HG03097 (cell line): ENCODE results near the gene DOK7.

Experiments
- ATAC-seq: cut with Tn5 transposase; IDR thresholded peaks from one replicate; pipeline ENCODE4 v1.9.1; 2021; ENCODE audit not compliant: unreplicated experiment, low FRiP score

Gene DOK7

DNA sequence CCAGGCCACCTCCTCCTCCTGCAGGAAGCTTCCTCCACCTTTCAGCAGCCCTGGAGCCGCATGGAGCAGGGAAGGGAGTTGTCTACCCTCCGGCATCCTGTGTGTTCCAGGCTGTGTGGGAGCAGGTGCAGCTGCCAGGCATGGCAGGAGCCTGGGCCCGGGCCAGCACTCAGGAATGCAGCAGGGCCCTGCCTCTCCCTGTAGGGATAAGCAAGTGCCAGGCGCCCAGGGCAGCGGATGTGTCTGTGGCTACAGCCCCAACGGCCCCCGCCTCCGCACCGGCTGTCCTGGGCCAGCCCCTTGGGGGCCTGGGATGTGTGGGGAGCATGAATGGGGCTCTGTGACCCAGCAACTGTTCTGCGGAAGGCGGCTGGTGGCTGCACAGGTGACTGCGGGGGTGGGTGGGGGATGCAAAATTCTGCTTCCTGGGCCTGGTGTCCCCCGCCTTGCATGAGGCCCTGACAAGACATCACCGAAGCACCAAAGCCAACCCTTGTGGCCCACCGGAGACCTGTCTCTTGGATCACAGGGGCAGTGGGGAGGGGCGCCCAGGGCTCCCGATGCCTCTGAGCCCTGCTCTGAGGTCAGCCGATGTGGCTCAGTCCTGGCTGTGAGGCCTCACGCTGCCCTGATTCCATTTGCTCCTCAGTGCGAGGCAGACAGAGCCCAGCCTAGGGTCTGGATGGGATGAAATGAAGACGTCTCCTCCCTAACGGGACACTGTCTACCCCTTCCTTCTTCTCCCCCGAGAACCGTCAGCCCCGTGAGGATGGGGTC is 1.4 kb upstream of the DOK7 start:
- no peak for ATAC-seq

DNA sequence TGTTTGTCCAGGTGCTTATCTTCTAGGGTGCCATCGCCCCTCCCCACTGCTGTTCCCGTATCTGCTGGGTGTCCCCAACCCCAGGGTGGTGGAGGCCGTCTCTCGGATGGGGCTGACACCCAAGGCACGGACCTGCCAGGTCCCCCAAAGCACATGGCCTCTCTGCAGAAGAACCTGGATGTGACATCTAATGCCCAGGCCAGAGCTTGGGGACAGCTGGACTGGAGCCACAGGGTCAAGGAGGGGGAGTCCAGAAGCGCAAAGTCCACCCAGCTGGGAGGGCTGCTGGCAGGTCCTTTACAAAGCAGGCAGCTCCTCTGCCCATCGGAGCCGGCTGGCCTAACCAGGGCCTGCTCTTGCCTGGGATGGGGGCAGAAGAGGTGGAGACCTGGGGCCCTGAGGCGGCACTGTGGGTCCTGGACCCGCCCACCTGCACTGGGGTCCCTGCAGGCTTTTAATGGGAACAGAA is 751 bp upstream of the DOK7 start:
- no peak for ATAC-seq

DNA sequence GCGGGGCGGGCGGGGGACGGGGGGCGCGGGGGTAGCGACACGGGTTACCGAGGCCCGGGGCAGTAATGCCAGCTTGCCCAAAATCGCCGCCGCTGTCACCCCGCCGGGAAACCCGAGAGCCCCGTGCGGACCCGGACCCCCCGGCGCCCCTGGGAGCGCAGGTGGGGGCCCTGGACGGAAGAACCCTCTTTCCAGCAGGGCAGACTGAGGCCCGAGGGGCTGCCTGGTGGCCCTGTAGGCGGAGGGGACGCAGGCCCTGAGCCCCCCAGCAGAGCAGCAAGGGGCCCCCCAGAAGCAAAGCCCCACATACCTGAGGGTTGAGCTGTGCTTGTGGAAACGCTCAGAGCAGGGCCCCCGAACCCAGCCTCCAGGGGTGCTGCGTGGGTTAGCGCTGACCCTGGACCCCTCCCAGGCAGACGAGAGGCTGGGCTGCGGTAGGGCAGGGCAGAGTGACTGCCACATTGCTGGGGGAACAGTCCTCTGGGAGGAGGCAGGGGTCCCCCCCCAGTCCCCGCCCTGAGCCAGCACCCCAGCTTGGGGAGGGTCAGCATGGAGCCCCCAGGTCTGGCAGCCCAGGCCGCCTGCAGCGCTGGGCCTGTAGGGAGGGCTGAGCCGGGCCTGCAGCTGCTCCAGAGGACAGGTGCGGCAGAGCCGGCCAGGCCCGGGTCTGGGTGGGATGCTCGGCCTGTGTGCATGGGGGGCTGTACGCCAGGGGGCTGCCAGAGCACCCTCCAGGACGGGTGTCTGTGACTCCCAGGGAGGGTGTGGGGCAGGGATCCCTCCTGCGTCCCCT is 646 bp downstream of the DOK7 start:
- no peak for ATAC-seq

DNA sequence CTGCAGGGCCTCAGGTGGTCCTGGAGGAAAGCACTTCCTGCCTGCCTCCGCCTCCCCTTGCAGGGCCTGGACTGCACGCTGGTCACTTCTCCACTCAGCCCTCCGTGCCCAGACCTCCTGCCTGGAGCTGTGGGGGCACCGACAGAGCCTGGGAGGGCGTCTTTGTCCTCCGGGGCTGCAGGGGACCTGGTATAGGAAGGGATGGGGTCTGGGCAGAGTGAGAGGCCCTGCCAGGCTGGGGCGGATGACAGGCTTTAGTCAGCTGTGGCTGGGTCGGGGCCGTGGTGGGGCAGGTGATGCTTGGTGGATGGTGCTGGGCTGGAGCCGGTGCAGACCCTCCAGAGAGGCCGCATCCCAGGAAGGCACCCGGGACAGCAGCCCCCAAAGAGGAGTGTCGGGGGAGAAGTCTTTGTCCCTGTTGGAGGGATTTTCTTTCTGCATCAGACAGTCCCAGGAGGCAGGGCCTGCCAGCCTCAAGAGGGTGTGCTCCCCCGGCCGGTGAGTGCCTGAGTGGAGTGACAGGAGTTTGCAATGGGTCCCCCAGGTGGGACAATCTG is 1.3 kb downstream of the DOK7 start:
- no peak for ATAC-seq

DNA sequence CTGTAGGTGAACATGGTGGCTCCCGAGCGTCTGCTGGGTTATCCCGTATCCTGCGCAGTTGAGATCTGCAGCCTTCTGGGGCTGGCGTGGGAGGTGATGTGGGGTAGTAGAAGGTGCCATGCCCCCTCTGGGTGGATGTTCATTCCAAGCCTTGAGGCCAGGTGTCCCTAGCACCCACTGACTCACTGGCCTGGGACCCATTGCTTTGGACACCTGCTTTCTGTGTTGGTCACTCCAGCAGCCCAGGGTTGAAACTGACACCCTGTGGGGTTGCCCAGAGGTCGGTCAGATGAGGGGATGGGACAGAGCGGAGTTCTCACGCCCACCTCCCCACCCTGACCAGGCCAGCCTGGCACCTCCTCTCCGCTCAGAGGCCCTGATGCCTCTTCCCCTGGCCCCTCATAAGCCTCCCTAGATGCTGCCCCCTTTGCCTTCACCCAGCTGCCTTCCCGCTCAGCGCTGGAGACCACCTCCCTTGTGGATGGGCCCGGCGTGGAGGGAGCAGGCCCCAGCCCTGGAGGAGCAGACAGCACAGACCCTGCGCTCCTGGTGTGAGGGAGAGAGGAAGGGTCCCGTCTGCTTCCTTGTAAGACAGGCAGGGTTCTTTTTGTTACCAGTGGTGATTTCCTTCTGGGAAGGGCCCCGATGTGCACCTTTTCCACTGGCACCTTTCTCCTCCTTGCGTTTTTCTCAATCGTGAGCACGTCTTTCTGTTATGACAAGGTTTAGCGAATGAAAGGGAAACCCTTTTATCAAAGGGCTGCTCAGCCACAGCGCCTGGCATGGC is 2.0 kb downstream of the DOK7 start:
- ATAC-seq, result no peak

DNA sequence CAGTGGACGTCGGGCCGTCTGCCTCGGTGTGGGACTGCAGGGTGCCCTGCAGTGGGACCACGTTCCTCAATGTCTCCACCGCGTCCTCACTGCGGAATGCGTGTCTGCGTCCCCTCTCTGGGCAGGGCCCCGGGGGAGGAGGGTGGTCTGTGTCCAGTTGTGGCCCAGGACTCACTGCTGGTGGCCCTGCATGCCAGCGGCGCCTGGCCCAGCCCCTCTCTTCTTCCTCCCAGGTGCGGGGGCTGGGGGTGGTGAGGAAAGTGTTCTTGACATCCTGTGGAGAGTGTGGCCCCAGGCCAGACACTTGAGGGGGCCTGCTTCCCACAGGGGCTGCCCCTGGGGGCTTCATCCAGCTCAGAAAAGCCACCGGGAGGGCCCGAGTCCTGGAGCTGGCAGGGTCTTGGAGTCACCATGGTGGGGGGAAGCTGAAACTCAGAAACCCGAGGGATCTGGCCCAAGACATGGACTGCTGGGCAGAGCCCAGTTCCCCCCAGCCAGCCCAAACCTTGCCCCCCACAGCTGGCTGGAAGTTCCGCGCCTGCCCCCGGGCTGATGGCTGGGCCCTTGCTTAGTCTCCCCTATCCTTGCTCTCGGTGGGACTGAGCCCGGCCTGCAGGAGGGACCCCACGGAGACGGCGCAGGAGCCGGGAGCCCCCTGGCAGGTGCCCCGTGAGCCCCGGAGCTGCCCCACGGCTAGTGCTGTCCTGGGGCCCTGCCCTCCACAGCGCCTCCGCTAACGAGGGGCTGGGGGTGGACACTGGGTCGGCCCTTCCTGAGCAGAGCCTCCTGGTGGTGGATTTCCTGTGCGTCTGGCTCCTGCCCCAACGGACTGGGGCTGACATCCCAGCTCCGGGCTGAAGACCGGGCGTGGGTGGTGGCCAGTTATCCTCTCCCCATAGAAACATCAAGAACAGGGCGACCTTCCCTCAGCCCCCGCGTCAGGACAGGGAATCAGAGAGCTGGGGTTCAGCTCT is 2.9 kb downstream of the DOK7 start:
- ATAC-seq, result no peak

DNA sequence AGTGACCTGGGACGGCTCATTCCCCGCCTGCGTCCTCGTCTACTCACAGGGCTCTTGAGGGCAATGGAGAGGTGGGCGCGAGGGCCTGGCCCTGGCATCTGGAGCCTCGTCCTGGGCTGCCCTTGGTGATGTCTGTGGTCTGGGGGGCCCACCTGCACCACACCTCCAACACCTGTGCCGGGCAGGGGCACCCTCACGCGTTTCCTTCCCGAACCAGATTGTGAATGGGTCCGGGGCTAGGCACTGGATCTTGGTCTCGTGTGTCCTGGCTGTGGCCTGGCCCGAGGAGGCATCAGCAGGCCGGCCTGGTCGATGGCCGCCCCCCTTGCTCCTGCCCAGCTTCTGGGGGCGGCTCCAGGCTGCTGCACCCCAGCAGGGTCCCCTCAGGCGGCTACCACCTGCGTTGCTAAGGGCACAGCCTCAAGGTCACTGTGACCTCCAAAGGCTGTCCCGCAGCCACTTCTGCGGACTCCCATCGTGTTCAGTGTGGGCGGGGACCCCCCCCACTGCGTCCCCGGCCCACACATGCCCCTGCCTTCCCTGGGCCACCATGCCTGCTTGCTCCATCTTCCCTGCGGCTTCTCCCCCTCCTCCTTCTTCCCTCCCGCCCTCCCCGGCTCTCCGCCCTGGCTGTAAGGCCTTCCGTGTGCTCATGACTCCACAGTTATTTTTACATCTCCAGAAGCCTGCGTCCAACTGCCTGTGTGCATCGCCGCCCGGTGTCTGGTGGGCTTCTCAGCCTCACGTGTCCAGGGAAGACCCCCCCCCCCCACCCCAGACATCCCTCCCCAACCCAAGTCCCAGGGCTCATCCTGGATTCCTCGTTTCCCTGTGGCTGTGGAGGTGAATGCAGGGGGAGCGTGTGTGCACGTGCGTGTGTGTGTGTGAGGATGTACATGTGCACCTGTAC is 3.8 kb downstream of the DOK7 start:
- ATAC-seq, result no peak

DNA sequence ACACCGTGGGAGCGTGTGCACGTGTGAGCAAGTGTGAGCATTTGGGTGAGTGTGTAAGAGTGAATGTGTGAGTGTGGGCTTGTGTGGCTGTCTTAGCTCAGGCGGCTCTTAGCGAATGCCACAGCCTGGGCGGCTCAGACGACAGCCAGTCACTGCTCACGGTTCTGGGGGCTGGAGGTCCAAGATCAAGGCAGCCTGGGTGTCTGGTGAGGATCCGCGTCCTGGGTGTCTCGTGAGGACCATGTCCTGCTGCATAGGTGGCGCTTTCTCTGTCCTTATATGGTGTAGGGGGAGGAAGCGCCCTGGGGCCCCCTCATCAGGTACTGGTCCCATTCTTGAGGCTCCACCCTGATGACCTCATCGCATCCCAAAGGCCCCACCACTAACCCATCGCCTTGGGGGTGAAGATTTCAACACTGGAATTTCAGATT is 4.5 kb downstream of the DOK7 start:
- ATAC-seq, result no peak

DNA sequence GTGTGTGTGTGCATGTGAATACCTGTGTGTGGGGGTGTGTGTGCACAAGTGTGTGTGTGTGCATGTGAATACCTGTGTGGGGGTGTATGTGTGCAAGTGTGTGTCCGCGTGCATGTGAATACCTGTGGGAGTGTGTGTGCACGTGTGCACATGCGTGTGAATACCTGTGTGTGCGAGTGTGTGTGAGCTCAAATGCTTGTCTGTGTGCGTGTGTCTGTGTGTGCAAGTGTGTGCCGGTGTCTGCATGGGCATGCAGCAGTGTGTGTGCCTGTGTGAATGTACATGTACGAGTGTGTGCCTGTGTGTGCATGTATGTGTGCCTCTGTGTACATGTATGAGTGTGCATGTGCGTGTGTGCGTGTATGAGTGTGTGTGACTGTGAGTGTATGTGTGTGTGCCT is 5.0 kb downstream of the DOK7 start:
- ATAC-seq, result no peak

DNA sequence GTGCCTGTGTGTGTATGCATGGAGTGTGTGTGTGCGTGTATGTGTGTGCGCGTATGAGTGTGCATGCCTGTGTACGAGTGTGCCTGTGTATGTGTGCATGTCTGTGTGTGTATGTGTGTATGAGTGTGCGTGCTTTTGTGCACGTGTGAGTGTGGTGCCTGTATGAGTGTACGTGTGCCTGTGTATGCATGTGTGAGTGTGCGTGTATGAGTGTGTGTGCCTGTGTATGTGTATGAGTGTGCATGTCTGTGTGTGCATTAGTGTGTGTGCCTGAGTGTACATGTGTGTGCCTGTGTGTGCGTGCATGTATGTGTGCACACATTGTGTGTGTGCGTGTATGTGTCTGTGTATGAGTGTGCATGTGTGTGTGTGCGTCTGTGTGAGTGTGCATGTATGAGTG is 5.7 kb downstream of the DOK7 start:
- no peak for ATAC-seq

DNA sequence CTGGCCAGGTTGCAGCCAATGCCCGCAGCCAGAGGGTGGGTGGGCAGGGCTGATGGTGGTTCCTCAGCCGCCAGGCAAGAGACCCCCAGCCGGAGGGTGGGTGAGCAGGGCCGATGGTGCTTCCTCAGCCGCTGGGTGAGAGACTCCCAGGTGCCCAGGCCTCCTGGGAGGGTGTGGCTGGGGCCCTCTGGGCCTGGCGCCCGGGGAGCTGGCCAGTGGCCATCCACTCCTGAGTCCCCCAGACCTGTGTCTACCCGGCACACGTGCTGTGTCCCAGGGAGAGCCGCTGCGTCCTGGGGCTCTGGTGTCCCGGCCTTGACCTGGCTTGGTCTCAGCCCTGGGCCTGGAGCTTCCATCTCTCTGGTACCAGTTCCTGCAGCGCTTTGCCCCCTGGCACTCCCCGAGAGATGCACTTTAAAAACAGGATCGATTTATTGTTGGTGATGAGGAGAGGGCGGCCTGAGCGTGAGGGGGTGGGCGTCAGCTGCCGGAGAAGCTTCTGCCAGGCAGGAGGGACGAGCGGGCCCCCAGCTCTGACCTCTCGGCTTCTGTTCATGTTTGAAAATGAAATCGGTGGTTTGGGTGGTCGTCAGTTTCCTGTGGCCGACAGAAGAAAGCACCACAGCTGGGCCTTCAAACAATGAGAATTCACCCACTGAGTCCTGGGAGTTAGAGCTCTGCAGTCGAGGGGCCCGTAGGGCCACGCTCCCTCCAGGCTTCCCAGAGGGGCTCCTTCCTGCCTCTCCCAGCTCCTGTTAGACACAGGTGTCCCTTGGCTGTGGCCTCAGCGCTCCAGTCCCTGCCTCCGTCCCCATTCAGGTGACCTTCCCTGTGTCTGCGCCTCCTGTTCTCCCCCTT is 6.5 kb downstream of the DOK7 start:
- no peak for ATAC-seq

DNA sequence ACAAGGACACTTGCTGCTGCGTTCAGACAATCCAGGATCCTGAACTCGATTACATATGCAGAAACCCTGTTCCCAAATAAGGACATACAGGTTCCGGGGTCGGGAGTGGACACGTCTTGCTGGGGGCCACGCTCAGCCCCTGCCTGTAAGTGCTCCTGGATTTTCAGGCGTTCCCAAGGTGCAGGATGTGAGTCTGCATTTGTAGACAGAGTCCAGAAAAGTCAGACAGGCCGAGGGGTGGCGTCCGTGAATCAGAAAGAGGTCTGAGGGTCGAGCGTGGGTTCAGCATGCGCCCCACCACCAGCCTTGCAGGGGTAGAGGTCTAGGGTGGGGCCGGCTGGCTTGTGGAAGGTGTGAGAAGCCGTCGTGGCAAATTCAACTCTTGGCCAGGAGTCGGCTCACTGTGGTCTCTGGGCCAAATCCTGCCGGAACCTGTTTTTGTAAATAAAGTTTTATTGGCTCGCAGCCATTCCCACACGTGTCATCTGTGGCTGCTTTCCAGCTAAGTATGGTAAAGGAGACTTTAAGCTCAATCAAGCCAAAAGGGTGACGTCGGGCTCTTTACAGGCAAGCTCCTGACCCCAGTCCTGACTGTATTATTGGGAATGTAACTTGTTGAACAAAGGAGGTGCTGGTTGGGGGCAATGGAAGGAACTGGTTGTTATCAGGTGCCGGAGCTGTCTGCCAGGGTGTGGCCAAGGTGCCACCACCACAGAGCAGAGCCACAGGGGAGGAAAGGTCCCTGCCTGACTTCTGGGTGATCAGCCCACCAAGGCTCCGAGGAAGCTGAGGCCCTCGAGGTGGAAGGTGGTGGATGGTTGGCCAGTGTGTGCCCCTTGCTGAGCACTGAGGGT is 7.4 kb downstream of the DOK7 start:
- ATAC-seq, result no peak

DNA sequence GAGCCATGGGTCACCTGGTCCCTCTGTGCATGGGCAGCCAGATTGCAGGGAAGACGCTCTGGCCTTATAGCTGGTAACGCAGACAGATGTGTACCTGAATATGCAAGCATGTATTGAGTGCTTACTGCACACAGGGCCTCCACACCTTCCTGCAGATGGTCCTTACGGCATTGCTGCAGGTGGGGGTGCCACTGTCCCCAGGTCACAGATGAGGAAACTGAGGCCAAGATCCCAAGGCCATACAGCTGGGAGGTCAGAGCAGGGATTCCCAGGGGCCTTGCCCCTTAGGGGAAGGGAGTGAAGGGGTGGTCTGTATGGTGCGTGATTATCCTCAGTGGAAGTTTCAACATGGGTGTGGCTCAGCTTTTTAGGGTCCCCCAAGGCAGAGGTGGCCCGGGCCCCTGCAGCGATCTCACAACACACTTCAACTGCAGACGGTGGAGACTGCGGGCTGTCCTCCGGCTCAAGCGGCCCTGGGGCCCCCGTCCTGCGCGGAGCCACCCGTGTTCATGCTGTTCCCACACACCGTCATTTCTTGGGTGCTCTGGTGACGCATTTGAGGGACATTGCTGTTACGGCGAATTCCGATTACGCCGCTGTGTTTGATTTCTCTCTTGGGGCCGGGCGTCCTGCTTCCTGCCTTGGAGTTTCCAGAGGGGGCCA is 8.1 kb downstream of the DOK7 start:
- ATAC-seq, result no peak

DNA sequence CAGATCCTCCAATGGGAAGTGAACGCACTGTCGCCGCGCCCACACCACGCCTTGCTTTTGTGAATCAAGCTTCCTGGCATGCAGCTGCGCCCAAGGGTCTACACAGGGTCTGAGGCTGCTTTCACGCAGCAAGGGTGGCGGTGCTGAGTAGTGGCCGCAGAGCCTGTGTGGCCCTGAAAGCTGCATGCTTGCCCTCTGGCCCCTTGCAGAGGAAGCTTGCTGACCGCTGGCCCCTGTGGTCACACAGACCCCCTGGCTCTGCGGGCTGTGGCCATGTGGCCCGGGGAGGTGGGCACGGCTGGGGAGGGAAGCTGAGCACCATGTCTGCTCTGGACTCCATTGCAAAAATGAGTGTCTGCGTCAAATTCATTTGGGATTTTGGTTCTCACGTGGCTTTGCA is 8.8 kb downstream of the DOK7 start:
- ATAC-seq, result no peak

DNA sequence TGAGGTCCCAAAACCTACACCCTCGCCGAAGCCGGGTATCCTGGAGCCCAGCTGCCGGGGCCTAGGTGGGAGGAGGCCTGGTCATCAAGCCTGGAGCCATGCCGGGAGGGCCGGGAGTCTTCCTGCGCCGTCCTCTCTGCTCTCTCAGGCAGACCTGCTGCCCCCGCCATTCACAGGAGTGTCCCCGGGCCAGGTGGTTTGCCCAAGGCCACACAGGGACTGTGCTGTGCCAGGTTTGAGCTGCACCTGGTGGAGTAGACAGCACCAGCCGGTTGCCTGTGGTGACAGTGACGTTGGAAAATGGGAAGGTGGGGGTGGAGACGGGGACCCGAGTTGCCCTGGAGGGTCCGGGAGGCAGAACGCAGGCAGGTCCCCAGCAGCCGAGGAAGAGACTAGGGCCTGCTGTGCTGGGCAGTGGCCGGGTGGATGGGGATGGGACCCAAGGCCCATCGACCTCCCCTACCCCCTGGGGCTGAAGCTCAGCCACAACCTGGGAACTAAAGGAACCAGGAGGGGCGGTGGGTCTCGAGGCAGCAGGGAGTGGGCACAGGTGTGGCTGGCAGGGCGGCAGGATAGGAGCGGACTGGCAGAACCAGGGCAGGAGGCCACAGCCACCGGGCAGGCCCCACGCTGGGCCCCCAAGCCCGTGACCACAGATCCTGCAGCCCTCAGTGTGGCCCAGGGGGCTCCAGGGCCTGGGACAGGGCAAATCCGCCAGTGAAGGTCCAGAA is 9.5 kb downstream of the DOK7 start:
- no peak for ATAC-seq
